Measurements from ENCODE around the gene HSD11B2.

HSD11B2 gene

DNA sequence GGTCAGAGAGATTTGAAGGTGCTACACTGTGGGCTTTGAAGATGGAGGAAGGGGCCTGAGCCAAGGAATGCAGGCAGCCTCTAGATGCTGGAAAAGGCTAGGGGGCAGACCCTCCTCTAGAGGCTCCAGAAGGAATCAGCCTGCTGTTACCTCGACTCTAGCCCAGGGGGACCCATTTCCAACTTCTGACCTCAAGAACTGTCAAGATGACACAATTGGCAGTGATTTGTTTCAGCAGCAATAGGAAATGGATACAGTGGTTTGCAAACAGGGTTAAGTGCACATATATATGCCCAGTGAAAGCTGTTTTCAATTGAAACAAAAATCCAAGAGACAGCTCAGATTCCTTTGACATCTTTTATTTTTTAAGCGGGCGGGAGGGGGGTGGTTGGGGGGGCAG, 11.0 kb upstream of the HSD11B2 start:
- Mint-ChIP-seq H3K4me3 (no peak overlapping the region), H3K4me1 (peaks cover 6% of the 10 kb centered on the region), H3K36me3 (ENCODE audit: low read depth) (no peaks in the 10 kb centered on the region), H3K27ac (no peak overlapping the region), H3K27me3 (peaks cover 28% of the 10 kb centered on the region), H3K9me3 (no peaks in the 10 kb centered on the region)
- DNase-seq (no peak), ATAC-seq (no peak)

DNA sequence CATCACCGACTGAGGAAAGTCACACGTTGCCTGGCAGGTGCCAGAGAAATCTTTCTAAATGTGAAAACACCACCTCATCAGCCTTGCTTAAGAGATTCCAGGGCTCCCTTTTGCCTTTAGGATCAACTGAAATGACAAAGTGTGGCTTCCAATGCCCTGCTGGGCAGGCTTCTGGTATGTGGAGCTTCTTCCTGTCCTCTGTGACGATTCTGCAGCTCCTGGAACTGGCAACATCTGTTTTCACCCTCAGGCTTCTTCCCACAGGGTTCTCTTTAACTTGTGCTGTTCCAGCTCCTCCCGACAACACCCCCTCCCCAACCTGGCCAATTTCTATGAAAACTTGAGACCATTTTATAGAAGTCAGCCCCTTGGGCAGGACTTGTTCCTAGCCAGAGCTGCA, 9.9 kb upstream of the HSD11B2 start:
- no peak overlapping the region for H3K27ac Mint-ChIP-seq
- peaks cover 26% of the 10 kb centered on the region for H3K27me3 Mint-ChIP-seq
- H3K4me3 Mint-ChIP-seq, result no peak overlapping the region

DNA sequence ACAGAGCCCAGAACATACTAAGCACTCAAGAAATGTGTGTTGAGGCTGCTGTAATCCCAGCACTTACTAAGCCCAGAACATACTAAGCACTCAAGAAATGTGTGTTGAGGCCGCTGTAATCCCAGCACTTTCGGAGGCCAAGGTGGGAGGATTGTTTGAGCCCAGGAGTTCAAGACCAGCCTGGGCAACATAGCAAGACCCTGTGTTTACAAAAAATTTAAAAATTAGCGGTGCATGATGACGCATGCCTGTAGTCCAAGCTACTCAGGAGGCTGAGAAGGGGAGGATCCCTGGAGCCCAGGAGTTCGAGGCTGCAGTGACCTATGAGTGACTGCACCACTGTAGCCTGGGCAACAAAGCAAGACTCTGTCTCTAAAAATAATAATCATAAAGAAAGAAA, 7.9 kb upstream of the HSD11B2 start:
- Mint-ChIP-seq H3K27me3 (peaks cover 20% of the 10 kb centered on the region), H3K4me3 (no peak overlapping the region), H3K36me3 (ENCODE audit: low read depth) (no peaks in the 10 kb centered on the region), H3K4me1 (no peaks in the 10 kb centered on the region), H3K27ac (no peak overlapping the region), H3K9me3 (no peaks in the 10 kb centered on the region)
- DNase-seq (no peak), ATAC-seq (no peak)

More for the DNA sequence above, 9.9 kb upstream of the HSD11B2 start:
- no peak for DNase-seq
- no peak for ATAC-seq
- peaks cover 4% of the 10 kb centered on the region for H3K4me1 Mint-ChIP-seq
- no peaks in the 10 kb centered on the region for H3K9me3 Mint-ChIP-seq
- H3K36me3 Mint-ChIP-seq (ENCODE audit: low read depth), result no peaks in the 10 kb centered on the region

DNA sequence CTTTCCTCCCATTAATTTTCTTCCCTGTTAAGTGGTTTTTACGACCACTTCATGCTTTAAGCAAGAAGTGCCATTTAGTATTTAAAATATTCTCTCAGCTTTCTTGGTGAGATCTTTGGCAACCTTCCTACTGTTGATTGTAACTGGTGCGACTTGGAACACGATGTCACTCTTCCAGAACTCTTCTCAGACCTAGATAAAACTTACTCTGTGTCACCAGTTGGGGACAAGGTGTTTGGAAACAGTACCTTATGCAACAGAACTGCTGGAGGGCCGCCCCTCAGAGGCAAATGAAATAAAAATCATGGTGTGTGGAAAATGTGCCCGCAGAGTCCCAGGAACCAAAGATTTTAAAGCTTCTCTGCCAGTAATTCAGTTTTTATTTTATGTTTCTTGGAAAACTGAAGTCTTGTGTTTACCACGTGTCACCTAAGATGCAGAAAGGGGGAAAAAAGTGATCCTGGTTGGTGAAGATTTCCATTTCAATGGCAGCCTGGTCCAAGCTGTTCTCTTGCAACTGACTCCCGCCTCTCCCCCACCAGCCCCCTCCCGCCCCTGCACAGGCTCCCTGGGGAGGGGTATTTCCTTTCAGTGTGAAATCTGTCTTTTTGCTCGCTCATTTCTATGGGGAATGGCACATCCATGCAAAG, 7.2 kb upstream of the HSD11B2 start:
- DNase-seq, result no peak
- H3K36me3 Mint-ChIP-seq (ENCODE audit: low read depth), result no peaks in the 10 kb centered on the region
- H3K9me3 Mint-ChIP-seq, result no peaks in the 10 kb centered on the region
- H3K27ac Mint-ChIP-seq, result no peak overlapping the region
- H3K4me3 Mint-ChIP-seq, result no peak overlapping the region
- no peaks in the 10 kb centered on the region for H3K4me1 Mint-ChIP-seq
- no peak for ATAC-seq
- H3K27me3 Mint-ChIP-seq, result peaks cover 20% of the 10 kb centered on the region

DNA sequence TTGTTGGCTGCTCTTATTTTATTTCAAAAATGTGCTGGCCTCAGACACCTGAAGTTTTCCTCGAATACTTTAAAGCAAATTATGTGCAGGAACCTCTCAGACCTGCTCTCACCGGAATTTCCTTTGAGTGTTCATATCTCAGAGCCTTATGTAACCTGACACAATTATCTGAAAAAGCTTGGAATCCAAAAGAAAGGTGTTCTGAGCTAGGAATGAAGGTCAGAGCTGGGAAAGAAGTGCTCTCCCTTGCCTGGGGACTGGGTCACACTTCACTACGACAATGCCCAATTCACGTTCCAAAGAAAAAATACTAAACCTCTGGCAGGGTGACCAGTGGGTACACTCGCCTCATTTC, 6.7 kb upstream of the HSD11B2 start:
- Mint-ChIP-seq H3K9me3 (no peaks in the 10 kb centered on the region), H3K36me3 (ENCODE audit: low read depth) (no peaks in the 10 kb centered on the region), H3K4me3 (no peak overlapping the region), H3K27me3 (peaks cover 24% of the 10 kb centered on the region), H3K27ac (no peak overlapping the region), H3K4me1 (no peaks in the 10 kb centered on the region)
- ATAC-seq (no peak), DNase-seq (no peak)

DNA sequence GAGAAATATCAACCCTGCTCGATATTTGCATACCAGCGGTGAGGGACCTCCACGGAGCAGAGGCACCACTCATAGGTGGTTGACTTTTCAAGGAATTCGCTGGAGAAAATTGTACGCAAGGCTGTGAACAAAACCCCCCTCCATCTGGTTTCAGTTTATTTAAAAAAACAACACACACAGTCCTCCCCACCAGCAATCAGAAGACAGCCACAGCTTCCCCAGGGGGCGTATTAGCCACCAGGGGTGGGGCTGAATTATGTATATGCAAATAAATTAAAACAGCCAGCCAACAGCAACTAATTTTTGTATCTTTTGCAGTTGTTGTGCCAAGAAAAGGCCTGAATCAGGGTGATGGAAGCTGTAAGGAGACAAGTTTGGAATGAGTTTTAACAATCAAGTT, 5.9 kb upstream of the HSD11B2 start:
- Mint-ChIP-seq H3K4me1 (peaks cover 2% of the 10 kb centered on the region), H3K27me3 (peaks cover 25% of the 10 kb centered on the region), H3K9me3 (no peaks in the 10 kb centered on the region), H3K4me3 (no peak overlapping the region), H3K36me3 (ENCODE audit: low read depth) (no peaks in the 10 kb centered on the region), H3K27ac (no peak overlapping the region)
- ATAC-seq (no peak), DNase-seq (no peak)

DNA sequence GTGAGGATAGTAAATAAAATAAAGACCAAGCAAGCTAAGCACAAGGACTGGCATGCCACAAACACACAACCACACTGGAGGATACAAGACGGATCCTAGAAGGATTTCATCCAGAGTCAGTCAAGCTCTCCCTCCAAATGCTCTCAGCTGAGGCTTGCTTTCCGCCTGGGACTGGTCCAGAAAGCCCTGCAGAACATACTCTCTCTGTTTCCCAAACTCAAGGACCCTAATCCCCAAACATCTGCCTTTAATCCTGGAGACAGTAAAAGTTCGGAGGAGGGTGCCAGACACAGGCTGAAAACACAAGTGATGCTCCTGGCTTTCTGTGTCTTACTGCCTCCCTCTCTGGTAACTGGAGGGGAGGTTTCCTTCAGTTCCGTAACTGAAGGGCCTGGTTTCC, 5.3 kb upstream of the HSD11B2 start:
- ATAC-seq (no peak), DNase-seq (no peak)
- peaks cover 2% of the 10 kb centered on the region for H3K4me1 Mint-ChIP-seq
- H3K4me3 Mint-ChIP-seq, result no peak overlapping the region
- H3K27me3 Mint-ChIP-seq, result peaks cover 29% of the 10 kb centered on the region
- no peaks in the 10 kb centered on the region for H3K36me3 Mint-ChIP-seq (ENCODE audit: low read depth)
- no peak overlapping the region for H3K27ac Mint-ChIP-seq
- H3K9me3 Mint-ChIP-seq, result no peaks in the 10 kb centered on the region

DNA sequence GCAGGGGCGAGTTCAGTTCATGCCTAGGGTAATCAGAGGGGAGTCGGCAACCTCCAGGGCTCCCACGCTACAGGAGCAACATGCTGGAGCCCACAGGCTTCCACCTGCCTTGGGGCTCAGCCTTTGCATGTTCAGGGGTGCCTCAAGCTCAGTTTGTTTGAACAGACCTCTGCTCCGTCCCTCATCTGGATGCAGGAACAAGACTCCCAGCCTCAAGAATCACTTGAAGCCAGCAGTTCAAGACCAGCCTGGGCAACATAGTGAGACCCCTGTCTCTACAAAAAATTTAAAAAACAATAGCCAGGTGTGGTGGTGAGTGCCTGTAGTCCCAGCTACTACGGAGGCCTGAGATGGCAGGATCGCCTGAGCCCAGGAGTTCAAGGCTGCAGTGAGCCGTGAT, 4.9 kb upstream of the HSD11B2 start:
- Mint-ChIP-seq H3K27ac (no peak overlapping the region), H3K36me3 (ENCODE audit: low read depth) (no peaks in the 10 kb centered on the region), H3K4me3 (no peak overlapping the region), H3K9me3 (no peaks in the 10 kb centered on the region), H3K4me1 (peaks cover 2% of the 10 kb centered on the region), H3K27me3 (peaks cover 29% of the 10 kb centered on the region)
- DNase-seq (no peak), ATAC-seq (no peak)

DNA sequence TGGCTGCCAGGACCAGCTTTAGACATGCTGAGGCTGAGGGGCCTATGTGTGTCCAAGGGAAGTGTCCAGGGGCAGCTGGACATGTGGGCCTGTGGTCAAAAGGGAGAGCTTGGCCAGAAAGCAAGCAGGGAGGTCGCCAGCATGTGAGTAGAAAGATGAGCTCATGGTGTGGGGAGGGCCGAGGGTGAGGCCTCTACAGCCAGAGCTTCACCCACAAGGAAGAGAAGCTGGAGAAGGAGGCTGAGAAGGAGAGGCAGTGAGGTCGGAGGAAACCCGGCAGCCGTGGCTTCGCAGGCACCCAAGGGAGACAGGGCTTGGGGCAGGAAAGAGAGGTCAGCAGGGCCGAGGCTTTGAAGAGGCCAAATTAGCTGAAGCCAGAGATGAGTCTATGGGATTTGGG, 4.0 kb upstream of the HSD11B2 start:
- no peak for DNase-seq
- peaks cover 34% of the 10 kb centered on the region for H3K27me3 Mint-ChIP-seq
- no peaks in the 10 kb centered on the region for H3K9me3 Mint-ChIP-seq
- H3K4me3 Mint-ChIP-seq, result no peak overlapping the region
- H3K36me3 Mint-ChIP-seq (ENCODE audit: low read depth), result no peaks in the 10 kb centered on the region
- no peak overlapping the region for H3K27ac Mint-ChIP-seq
- no peak for ATAC-seq
- H3K4me1 Mint-ChIP-seq, result peaks cover 8% of the 10 kb centered on the region

DNA sequence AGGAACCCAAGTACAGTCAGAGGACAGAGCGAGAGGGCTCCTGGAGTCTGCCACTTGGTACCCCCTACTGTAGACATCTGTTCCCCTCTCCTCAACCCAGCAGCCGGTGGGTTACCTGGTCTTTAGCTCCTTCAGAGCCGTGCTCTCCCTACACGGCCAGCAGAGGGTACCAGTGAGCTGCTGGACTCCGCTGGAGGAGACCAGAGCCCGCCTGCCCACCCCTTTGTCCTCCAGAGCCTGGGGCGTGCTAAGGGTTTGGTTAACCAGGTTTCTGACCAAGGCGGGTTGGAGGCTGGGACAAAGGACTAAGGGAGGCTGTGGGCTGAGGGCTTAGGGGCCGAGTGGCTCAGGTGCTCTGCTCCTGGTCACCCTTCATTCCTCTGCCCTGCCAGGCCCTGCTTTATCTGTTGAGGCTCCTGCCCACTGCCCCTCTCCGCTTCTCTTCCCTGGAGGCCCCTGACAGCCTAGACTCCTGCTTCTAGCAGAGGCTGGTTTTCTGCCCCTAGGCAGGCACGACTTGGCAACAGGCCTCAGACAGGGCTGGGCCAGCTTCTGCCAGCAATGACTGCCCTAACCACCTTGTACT, 2.7 kb upstream of the HSD11B2 start:
- peak; percentile 55 for ATAC-seq
- H3K27ac Mint-ChIP-seq, result no peak overlapping the region
- peak; percentile 73 for DNase-seq
- H3K4me3 Mint-ChIP-seq, result no peak overlapping the region
- no peaks in the 10 kb centered on the region for H3K9me3 Mint-ChIP-seq
- H3K4me1 Mint-ChIP-seq, result peaks cover 10% of the 10 kb centered on the region
- peaks cover 35% of the 10 kb centered on the region for H3K27me3 Mint-ChIP-seq
- no peaks in the 10 kb centered on the region for H3K36me3 Mint-ChIP-seq (ENCODE audit: low read depth)

DNA sequence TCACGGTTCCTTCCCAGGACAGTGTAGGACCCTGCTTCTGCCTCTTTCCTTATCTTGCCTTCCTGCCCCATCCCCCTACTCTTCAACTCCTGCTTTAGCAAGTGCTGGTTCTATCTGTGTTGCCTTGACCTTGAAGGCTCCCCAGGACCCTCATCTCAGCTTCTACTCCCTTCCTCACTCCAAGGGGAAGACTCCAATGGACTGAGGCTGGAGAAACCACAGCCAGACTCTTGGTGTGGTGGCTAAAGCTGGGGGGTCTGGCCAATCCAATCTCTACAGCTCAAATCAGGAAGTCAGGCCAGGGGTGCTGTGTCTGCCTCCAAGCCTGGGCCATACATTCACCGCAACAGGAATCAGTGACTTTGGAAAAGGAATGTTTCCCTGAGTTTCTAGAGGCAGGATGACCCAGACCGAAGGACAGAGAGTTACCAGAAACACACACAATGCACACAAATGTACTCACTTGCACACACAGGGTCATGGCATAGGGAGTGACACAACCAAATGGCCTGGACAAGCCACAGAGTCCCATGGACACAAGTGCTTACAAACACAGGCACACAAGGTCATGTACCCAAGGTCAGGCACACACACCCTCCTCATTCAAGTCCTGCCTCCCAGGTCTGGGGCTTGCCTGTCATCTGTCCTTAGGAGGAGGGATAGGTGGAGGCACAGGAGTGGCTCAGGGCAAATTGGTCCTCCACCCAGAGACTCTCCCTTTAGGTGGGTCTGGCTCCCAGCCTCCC, 1.7 kb upstream of the HSD11B2 start:
- Mint-ChIP-seq H3K9me3 (no peaks in the 10 kb centered on the region), H3K4me1 (peaks cover 10% of the 10 kb centered on the region), H3K36me3 (ENCODE audit: low read depth) (no peaks in the 10 kb centered on the region), H3K4me3 (peak overlapping the region; percentile 77), H3K27me3 (peaks cover 35% of the 10 kb centered on the region), H3K27ac (no peak overlapping the region)
- DNase-seq, result no peak
- no peak for ATAC-seq

DNA sequence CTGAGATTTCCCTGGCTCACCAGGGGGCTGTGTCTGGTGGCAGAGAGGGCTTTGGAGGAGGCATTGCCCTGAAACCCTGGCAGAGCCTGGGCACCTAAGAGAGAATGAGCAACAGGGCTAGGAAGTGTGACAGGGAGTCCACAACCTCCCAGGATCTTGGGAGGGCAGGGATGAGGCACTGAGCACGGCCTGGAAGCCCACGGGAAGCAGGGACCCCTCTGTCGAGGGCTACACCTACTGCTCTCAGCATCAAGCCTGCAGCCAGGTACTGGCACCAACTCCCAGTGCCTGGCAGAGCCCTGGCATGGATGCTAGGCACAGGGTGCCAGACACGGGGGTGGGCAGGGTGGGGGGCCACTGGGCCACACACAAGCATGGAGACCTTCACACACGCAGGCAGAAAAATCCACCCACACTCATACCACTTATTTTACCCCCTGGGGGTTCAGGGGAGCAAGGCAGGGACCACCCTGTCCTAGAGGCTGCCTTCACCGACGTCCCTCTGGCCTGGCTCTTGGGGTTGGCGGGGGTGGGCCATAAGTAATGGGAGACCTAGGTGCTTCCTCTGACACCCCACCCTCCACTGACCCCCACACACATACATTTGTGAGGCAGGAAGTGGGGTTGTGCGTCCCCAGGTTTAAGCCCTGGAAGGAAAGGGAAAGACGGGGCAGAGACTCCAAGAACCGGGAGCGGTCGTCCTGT, 970 bp upstream of the HSD11B2 start:
- Mint-ChIP-seq H3K27ac (peak overlapping the region; percentile 76), H3K27me3 (peaks cover 35% of the 10 kb centered on the region), H3K36me3 (ENCODE audit: low read depth) (no peaks in the 10 kb centered on the region), H3K4me1 (peaks cover 10% of the 10 kb centered on the region), H3K4me3 (peak overlapping the region; percentile 77), H3K9me3 (no peaks in the 10 kb centered on the region)
- ATAC-seq, result no peak
- no peak for DNase-seq

DNA sequence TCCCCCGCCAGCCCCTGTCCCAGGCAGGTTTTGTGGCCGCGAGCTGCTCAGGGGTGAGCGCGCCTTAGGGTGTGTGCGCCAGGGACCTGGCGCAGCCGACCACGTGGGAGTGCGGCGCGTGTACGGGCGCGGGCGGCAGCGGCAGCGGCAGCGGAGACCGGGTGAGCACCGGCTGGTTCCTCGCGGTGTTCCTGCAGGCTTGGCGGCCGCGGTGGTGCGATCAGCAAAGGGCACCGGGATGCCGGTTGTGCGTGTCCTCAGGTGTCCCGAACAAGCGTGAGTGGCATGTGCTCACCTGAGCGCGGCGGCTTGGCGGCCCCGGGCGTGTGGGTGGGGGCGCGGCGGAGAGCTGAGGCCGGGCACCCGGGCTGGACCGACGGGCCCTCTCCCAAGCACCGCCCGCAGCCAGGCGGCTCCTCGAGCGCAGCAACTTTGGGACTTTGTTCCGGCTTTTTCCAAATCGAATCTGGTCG, 381 bp upstream of the HSD11B2 start:
- Mint-ChIP-seq H3K4me1 (peaks cover 10% of the 10 kb centered on the region), H3K4me3 (peak overlapping the region; percentile 77), H3K27me3 (peaks cover 35% of the 10 kb centered on the region), H3K27ac (peak overlapping the region; percentile 76), H3K9me3 (no peaks in the 10 kb centered on the region), H3K36me3 (ENCODE audit: low read depth) (no peaks in the 10 kb centered on the region)
- ATAC-seq (peak; percentile 25), DNase-seq (peak; percentile 35)

DNA sequence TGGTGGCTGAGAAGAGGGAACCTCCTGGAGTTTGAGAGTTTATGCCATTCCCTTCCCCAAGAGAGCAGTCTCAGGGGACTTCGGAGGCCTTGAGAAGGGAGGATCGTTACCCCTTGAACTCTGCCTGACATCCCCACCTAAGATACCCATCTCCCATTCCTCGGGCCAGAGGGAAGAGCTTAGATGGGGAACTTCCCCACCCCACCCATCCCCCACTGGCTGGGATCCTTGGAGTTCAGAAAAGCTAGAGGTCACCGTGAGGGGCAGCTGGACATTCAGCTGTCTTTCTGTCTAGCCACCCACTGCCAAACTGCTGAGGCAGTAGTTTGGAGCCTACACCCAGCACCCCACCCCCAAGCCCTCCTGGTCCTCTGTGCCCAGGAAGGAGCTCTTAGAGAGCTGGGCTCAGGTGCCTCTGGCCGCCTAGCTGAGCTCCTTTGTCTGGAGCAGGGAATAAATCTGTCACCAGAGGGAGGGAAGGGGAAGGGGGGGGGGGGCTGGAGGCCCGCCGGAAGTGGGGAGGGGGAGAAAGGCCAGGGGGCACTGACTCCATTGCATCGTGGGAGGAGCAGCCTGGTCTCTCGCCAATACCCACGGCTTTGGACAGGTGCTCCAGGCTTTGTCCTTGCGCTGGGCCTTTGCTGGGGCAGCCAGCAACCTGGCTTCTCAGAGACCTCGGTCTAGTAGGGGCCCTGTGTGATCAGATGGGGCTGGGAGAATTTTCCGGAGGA, 1.0 kb downstream of the HSD11B2 start:
- peaks cover 31% of the 10 kb centered on the region for H3K27me3 Mint-ChIP-seq
- H3K27ac Mint-ChIP-seq, result no peak overlapping the region
- DNase-seq, result no peak

More for the DNA sequence above, 1.0 kb downstream of the HSD11B2 start:
- peaks cover 10% of the 10 kb centered on the region for H3K4me1 Mint-ChIP-seq
- H3K36me3 Mint-ChIP-seq (ENCODE audit: low read depth), result peaks cover under 1% of the 10 kb centered on the region
- peak overlapping the region; percentile 57 for H3K4me3 Mint-ChIP-seq
- no peak for ATAC-seq
- H3K9me3 Mint-ChIP-seq, result no peaks in the 10 kb centered on the region

All from activated naive CD8-positive, alpha-beta T cell treated with anti-CD3 and anti-CD28 coated beads, Interleukin-2, amount 50 U/mL, for 24 hours (primary cell).